ENCODE measurements around the gene MCTS1.

GRCh38 chrX:120653000-120653399, 49.1 kb downstream of the MCTS1 start:
- TF ChIP-seq EP300 (IDR thresholded peaks at IDR 0.05; ENCODE audit: borderline replicate concordance), result no peak
- TF ChIP-seq MAX (IDR thresholded peaks at IDR 0.05), result peak; percentile 61
- TF ChIP-seq REST (IDR thresholded peaks at IDR 0.05; ENCODE audit: low read depth), result no peak
- TF ChIP-seq YY1 (IDR thresholded peaks at IDR 0.05; ENCODE audit: low read depth), result no peak
- TF ChIP-seq TAF1 (IDR thresholded peaks at IDR 0.05; ENCODE audit: low read depth), result no peak
- no peak for TF ChIP-seq CREB1 (IDR thresholded peaks at IDR 0.05; ENCODE audit: low read depth)
- TF ChIP-seq EGR1 (IDR thresholded peaks at IDR 0.05), result no peak
- no peak for TF ChIP-seq RAD21 (IDR thresholded peaks at IDR 0.05; ENCODE audit: low read depth)
- no peak for TF ChIP-seq USF1 (IDR thresholded peaks at IDR 0.05)
- no peak for TF ChIP-seq CEBPB (IDR thresholded peaks at IDR 0.05)
- TF ChIP-seq NFIC (IDR thresholded peaks at IDR 0.05), result no peak
- no peak for TF ChIP-seq ZBTB7A (IDR thresholded peaks at IDR 0.05; ENCODE audit: low read depth)

Measured in Ishikawa (cell line).